ENCODE data around the gene NUP93.
"Not testable (repeated sequence)": the region's sequence is repeated elsewhere in the genome, so short reads cannot be mapped to it uniquely, and the experiment has no call there.

NUP93 gene

DNA sequence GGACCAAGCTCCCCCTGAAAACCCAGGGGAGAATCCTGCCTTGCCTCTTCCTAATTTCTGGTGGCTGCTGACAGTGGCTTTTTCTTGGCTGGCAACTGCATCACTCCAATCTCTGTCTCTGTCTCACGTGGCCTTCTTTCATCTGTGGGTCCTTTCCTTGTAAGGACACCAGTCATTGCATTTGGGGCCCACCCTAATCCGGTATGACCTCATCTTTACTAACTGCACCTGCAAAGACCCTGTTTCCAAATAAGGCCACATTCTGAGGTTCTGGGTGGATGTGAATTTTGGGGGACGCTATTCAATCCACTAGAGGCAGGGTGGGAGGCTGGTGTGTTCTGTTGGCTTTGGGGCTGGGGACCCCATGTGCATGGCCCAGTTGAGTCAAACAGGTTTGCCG, 146.1 kb downstream of the NUP93 start:
- no peak for DNase-seq

DNA sequence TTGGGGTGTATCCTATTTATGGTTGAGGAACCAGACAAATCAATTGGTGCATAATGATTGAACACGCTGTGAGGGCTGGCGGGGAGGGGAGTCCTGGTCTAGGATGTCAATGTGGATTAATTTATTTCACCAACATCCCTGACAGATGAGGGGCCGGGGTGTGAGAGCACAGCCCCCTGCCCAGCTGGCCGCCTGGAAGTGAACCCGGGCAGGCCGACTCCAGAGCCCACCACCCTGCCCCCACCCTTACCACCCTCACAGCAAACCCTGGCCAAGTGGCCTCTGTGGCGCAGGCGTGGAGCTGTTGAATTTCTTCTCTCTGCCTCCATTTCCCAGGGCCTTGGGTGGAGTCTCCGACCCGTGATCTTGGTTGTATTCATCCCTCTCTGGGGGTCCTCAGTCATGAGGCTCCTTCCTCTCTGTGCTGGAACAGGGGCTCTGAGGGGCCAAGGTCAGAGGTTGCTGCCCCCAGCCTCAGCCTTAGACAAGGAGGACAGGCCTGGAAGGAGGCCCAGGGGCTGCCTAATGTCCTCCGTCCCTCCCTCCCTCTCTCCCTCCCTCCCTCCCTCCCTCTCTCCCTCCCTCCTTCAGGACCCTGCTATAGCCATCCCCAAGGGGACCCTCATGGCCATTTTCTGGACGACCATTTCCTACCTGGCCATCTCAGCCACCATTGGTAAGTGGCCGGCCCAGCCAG, 147.7 kb downstream of the NUP93 start:
- no peak for DNase-seq

DNA sequence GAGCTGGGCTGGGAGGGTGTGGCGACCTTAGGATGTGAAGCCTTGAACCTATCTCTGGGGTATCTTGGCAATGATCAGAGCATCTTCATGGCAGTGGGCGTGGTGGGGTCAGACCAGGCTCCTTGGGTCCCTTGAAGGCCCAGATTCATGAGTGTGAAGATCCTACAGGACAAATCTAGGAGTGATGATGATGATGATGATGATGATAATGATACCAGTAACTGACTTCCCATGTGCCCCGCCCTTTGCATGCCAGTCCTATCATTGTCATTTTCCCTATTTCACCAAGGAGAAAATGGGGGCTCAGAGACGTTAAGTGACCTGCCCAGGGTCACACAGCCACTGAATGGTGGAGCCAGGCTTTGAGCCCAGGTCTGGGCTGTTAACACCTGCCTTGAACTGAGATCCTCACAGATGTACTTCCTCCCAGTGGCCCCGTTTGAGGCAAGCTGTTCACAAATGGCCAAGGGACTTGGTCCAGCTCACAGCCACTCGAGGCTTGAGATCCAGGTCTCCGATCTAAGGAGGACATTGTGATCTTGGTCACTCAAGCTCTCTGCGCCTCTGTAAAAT, 148.4 kb downstream of the NUP93 start:
- no peak for DNase-seq

DNA sequence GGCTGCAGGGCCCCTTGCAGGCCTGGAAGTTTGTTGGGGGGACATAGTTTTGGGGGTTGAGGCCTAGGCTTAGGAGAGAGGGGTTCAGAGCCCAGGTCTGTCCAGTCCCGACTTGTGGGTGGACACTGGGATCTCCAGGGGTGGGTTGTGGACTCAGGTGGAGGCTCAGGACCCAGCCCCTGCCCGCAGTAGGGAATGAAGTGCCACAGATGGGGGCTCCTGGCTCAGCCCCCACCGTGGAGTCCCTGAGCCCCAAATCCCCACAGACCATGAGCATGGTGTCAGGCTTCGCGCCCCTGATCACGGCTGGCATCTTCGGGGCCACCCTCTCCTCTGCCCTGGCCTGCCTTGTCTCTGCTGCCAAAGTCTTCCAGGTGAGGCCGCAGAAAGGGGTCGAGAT, 149.3 kb downstream of the NUP93 start:
- no peak for DNase-seq

DNA sequence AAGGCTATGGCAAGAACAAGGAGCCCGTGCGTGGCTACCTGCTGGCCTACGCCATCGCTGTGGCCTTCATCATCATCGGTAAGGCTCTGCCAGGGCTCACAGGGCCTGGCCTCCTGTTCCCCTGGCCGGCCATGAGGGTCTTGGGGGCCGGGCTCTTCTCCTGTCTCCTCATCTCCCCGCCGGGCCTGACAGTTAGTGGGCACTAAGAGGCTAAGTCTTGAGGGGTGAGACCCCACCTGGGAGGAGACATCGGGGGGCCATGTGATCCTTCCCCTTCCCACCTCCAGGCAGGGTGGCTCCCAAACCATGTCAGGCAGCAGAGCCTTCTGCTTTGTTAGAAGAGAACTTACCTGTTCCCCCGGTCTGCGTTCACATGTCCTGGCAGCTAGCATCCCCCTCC, 150.2 kb downstream of the NUP93 start:
- DNase-seq: no peak

DNA sequence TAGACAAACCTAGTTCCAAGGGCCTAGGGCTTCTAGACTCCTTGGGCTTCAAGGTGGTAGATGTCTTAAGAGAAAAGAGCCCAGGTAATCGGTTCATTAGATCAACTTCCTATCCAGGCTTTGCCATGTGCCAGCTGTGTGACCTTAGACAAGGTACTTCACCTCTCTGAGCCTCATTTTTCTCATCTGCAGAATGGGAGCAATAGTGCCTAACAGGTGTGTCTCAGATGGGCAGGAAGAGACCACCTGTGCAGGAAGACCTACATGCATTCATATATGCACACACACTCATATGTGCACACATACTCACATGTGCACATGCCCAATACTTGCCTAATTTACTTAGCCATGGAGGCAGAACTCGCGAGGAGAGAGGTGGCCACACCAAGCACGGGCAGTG, 150.8 kb downstream of the NUP93 start:
- no peak for DNase-seq

DNA sequence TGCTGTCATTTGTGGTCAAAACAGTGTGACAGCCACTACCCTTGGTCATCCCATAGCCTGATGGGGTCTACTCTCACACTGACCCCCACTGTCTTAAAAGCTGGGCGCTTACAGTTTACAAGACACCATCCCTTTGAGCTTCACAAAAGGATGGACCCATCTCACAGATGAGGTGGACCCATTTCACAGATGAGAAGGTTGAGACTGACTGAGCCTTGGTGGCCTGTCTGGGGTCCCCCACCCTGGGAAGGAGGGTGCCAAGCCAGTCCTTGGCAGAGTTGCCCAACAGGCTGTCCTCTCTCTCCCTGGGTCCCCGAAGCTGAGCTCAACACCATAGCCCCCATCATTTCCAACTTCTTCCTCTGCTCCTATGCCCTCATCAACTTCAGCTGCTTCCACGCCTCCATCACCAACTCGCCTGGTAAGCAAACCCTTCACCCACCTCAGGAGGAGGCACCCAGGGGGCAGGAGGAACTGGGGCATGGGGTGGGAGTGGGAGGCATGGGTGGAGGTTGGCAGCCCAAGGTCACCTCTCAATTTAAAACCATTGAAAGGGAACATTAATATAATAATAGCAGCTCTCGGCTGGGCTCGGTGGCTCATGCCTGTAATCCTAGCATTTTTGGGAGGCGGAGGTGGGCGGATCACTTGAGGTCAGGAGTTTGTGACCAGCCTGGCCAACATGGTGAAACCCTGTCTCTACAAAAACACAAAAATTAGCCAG, 152.3 kb downstream of the NUP93 start:
- DNase-seq: no peak

DNA sequence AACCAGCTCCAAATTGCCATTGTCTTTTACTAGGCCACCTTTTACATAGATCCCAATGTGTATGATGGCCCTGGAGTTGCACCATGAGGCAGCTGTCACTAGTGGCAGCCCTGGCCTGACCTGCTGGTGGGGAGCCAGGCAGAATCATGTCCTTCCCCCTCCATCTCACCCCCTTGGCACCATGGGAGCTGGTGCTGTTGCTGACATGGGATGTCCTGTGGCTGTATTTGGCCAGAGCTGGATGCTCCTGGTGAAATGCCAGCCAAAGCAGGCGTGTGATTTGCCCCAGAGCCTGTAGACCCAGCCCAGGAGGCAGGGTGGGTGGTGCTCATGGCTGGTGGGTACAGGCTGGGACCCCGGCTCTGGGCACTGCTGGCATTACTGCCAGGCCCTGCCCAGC, 153.7 kb downstream of the NUP93 start:
- DNase-seq: no peak

DNA sequence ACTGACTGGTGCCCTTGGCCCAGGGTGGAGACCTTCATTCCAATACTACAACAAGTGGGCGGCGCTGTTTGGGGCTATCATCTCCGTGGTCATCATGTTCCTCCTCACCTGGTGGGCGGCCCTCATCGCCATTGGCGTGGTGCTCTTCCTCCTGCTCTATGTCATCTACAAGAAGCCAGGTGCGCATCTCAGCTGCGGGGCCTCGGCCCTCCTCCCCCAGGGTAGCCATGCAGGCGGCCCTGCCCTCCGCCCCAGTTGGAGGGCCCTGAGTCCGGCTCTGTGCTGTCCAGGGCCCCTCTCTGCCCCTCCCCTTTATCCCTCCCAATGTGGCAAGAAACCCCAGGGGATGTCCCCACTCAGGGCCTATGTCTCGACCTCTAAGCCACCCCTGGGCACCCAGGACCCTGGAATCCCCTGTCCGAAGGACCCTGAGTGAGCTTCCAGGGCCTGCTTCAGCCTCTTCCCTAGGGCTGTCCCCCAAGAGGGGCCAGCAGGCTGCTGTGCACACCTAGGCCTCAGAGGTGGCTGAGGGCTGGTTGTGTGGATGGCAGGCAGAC, 154.2 kb downstream of the NUP93 start:
- DNase-seq: no peak

DNA sequence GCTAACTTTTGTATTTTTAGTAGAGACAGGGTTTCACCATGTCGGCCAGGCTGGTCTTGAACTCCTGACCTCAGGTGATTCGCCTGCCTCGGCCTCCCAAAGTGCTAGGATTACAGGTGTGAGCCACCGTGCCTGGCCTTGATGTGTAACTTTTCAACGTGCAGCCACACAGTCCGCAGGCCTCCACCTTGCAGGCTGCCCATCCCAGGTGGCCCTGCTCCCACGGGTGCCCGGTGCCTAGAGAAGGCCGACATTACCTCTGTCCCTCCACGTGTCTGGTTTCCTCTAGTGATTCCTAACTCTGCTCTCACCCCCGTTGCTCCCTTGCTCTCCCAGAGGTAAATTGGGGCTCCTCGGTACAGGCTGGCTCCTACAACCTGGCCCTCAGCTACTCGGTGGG, 155.0 kb downstream of the NUP93 start:
- not testable (repeated sequence) for DNase-seq

DNA sequence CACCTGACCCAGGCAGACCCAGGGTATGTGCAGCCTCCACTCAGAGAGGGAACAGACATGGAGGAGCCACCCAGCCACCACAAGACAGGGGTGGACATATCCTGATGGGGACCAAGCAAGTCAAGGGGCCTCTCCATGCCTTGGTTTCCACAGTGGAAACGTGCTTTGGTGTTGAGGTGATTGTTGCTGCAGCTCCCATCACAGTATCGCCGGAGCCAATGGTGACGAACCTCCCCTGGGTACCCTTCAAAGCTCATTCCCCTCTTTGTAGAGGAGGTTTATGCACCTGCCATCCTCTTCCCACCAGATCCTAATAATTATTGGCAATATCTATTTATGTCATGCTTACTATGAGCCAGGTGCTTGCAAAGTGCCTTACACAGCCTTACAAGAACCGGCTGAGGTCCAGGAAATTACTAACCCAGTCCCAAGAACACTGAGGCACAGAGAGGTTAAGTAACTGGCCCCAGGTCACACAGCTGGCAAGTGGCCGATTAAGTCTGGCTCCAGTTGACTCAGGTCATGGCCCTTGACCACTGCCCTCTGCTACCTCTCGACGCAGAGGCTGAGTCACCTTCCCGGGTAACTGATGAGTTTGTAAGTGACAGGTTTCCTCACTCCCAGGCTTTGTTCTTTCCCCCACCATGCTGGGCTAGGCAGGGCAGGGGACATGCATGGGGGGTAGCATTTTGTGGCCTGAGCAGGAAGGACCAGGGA, 155.7 kb downstream of the NUP93 start:
- DNase-seq: no peak

DNA sequence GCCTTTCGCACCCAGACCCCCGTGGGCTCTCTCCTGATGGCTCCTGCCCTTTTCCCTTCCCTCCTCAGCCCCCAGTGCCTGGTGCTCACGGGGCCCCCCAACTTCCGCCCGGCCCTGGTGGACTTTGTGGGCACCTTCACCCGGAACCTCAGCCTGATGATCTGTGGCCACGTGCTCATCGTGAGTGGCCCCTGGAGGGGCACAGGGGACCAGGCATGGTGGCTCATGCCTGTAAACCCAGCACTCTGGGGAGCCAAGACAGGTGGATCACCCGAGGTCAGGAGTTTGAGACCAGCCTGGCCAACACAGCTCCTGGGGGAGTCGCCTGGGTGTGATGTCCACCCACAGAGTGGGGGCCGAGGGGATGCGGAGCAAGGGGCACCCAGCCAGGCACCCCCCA, 156.4 kb downstream of the NUP93 start:
- DNase-seq: no peak

DNA sequence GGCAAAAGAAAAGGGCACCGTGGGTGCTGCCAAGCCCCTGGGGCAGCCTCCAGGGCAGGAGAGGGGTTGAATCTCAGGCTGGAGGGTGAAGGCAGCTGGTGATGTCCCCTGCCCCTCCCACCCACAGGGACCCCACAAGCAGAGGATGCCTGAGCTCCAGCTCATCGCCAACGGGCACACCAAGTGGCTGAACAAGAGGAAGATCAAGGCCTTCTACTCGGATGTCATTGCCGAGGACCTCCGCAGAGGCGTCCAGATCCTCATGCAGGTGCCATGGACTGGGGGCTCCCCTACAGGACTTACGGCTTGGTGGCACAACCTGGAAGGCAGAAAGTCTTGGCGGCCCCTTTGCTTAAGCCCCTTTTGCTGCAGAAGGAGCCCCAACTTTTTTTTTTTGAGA, 156.9 kb downstream of the NUP93 start:
- no peak for DNase-seq

DNA sequence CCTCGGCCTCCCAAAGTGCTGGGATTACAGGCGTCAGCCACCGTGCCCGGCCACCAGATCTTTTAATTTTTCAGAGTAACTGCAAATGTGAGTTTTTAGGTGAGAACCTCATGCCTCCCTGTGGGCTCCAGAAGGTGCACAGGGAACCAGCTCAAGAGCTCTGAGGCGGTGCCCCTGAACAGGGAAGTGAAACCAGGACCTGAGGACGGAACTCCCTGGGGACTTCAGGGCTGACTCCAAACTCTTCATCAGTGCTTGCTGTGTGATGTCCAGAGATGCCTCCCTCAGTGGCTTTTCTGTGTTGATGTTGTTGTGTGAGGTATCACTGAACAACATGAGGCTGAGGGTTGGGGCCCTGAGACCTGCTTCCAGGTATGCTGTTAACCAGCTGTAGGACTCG, 158.9 kb downstream of the NUP93 start:
- no peak for DNase-seq

DNA sequence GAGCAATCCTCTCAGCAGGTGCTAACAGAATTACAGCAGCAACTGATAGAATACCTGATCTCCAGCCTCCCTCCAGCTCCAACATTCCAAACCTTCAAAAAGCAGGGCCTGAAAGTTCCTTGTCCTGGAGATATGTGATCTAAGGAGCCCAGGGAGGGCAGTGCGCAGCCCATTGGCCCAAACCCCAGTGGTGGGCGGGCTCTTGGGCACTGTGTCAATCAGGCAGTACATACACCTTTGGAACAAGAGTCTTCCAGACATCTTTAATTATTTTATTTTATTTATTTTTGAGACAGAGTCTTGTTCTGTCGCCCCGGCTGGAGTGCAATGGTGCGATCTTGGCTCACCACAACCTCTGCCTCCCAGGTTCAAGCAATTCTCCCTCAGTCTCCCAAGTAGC, 159.3 kb downstream of the NUP93 start:
- no peak for DNase-seq

DNA sequence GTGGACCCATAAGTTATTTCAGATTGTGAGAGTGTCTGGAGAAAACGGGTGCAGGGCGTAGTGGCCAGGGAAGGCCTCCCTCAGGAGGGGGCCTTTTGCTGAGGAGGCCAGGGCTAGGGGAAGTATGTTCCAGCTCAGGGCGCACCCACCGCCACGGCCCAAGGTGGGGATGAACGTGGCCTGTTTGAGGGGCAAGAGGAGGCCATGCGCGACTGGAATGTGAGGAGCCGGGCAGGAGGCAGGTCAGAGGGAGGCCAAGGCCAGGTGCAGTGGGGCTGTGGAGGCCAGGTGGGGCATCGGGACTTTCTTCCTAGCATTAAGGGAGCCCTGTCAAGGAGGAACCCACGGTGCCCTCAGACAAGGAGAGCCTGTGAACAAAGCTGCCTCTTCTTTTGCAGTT, 161.8 kb downstream of the NUP93 start:
- DNase-seq: no peak

DNA sequence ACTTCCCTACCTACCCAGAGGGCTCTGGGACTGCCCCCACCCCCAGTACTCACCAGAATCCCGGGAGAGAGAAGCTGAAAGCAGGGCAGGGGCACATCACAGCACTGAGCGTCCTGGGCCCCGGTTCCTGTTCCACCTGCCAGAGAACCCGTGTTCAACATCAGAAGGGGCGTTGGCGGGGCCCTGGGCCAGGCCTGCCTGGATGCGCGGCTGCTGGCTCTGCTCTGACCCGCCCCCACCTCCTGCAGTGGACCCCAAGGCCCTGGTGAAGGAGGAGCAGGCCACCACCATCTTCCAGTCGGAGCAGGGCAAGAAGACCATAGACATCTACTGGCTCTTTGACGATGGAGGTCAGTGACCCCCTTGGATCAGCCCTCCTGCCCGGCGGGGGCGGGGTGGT, 162.8 kb downstream of the NUP93 start:
- no peak for DNase-seq

DNA sequence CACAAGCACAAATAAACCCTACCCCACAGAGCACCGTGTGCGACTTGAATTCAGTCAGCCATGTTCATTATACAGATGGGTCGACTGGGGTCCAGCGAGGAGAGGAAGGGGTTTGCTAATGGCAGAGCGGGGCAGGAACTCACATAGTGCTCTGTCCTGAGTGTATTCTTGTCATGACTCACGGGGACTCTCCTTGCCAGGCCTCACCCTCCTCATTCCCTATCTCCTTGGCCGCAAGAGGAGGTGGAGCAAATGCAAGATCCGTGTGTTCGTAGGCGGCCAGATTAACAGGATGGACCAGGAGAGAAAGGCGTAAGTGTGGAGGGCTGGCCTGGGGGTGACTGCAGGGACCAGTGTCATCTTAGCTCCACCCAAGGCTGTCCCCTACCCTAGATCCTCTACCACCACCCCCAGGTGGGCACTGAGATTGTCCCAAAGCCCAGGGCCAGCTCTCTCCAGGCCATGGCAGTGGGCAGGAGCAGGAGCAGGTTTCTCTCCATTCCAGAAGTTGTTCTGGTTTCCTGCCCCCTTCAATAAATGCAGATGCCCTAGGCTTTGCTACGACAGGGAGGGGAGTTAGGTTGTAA, 164.5 kb downstream of the NUP93 start:
- DNase-seq: no peak

DNA sequence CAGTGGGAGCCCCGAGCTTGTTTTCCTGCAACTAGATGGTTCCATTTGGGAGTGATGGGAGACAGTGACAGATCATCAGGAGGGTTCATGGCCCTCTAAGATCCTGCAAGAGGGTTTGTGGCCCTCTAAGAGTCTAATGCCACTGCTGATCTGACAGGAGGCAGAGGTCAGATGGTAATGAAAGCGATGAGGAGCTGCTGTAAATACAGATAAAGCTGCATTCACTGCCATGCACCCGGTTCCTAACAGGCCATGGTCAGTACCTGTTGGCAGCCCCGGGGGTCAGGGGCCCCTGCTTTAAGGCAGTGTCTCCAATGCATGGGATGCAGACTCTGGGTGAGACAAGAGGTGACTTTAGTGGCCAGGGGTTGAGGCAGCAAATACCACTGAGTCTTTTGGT, 165.9 kb downstream of the NUP93 start:
- DNase-seq: no peak

DNA sequence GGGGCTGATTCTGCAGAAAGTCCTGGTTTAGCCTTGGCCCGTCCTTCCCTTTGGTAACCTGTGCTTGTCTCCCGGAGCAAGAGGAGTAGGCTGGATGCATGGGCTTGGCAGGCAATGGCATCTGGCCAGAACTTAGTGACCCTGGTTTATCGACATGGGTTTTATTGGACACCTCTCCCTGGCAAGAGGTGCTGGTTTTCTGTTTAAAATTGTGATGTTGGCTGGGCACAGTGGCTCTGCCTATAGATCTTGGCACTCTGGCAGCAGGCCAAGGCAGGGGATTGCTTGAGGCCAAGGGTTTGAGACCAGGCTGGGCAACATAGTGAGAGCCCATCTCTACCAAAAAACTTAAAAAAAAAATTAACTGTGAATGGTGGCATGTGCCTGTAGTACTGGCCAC, 166.3 kb downstream of the NUP93 start:
- DNase-seq: no peak

DNA sequence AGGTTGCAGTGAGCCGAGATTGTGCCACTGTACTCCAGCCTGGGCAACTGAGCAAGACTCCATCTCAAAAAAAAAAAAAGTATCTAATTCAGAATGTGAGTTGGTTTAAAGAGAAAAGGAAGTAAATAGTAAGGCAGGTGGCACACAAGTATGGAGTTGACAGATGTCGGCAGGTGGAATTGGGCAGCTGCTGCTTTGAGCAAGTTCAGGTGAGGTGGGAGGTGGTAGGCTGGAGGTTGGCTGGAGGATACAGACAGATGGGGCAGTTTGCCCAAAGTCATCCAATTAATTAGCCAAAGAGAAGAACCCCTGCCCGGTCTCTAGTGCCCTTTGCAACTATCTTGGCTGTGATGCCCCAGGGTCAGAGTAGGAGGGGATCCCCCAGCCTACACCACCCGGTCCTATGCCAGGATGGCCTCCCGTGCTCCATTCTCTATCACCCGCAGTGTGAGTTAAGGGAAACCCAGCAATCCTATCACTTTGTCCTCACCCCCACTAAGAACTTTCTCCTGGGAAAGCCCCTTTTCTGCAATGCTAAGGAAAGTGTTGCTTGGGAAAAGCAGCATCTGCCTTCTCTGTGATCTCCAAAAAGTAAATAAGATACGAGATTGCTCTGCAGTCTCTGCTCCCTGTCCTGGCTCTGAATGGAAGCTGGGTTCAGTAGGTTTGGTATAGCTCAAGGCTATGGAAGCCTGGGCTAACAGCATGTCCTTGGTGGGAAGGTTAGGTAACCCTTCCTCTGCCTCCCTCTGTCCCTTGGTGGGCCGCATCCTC, 167.3 kb downstream of the NUP93 start:
- no peak for DNase-seq

DNA sequence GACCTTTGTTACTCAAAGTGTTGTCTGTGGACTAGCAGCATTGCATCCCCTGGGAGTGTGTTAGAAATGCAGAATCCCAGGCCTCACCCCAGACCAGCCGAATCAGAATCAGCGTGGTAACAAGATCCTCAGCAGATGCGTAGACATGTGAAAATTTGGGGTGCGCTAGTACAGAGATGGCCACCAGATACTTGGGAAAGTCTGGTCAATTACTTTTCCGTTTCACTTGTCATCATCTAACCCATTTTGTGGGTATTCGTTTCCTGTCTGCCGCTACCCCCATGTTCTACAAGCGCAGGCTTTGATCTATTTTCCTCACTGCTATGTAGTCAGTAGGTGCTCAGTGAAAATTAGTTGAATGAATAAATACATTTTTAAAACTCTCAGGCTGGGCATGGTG, 168.9 kb downstream of the NUP93 start:
- DNase-seq: no peak
